Cardiac muscle cell (in vitro differentiated cells and primary cell): ENCODE data around the gene CHRNA5. TPM values are rescaled to one million over a fixed set of nuclear protein-coding genes. Genes with fewer than 3 reads are reported as not detected.

Source experiments
- DNase-seq, 2 donors: peaks; one replicate each; pipeline versions ENCODE4 v3.0.0 to v3.0.0-alpha.2; 2010 to 2017; ENCODE audit warnings: low read depth in 1 of 2, low spot score in 1 of 2
- H3K27ac ChIP-seq: fragments of 200-600 bp; sonication (generic); 2 replicates; pipeline ENCODE4 v1.5.1; 2016
- H3K27me3 ChIP-seq: fragments of 200-600 bp; sonication (generic); 2 replicates; pipeline ENCODE4 v1.6.0; 2016; ENCODE audit warnings: control low read depth
- H3K36me3 ChIP-seq: fragments of 200-600 bp; sonication (generic); 2 replicates; pipeline ENCODE4 v1.5.1; 2016; ENCODE audit warnings: control low read depth
- H3K4me1 ChIP-seq: fragments of 200-600 bp; sonication (generic); 2 replicates; pipeline ENCODE4 v1.8.1; 2017; ENCODE audit warnings: low read depth, mild to moderate bottlenecking, mixed run types
- H3K4me3 ChIP-seq: fragments of 200-600 bp; sonication (generic); 2 replicates; pipeline ENCODE4 v1.5.1; 2016; ENCODE audit warnings: mild to moderate bottlenecking
- H3K9me3 ChIP-seq: fragments of 200-600 bp; sonication (generic); 2 replicates; pipeline ENCODE4 v1.5.1; 2017; ENCODE audit warnings: low read depth, mild to moderate bottlenecking, control low read depth
- CTCF ChIP-seq: IDR thresholded peaks from 2 replicates; pipeline ENCODE4 v1.5.1; 2012; ENCODE audit warnings: low read depth, mild to moderate bottlenecking, low read length
- polyA plus RNA-seq: library from polyadenylated mRNA; unstranded; fragments of >200 nt; fragmentation: Nextera tagmentation; extraction: Ambion mirVana; gene quantifications from 2 replicates; pipeline ENCODE4 v1.2.1, GENCODE V29; 2016
- total RNA-seq: library from RNA; depleted of rRNA; stranded (reverse); fragments of >200 nt; gene quantifications from 2 replicates; pipeline ENCODE4 v1.2.3, GENCODE V29; 2016

Gene CHRNA5
- total and polyA plus RNA-seq, 2 experiments from 2014 or later: 4.0 to 12.7 TPM

DNA sequence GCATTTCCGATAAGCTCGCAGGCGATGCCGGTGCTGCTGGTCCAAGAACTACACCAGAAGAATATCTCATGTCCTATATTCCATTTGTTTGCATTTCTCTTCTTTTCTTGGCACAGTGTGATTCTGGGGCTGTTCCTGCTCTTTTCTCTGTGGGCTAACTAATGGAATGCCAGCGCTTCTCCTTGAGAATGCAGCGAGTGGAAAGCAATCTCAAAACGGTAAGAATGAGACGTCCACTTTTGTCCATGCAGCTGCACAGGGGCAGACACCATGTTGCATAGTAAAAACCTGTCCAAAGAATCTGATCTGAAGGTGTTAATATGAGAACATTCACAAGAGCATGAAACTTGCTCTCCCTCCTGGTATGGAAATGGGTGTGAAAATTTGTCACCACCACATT, 62.0 kb downstream of the CHRNA5 start:
- no peak for TF ChIP-seq CTCF
- Histone ChIP-seq H3K27me3 (peaks cover 7% of the 10 kb centered on the region), H3K27ac (no peak overlapping the region), H3K9me3 (no peaks in the 10 kb centered on the region), H3K4me1 (no peaks in the 10 kb centered on the region), H3K4me3 (no peak overlapping the region), H3K36me3 (no peaks in the 10 kb centered on the region)
- no peak for DNase-seq

GRCh38 chr15:78628227-78628626, 62.9 kb downstream of the CHRNA5 start:
- Histone ChIP-seq H3K27me3 (peaks cover 3% of the 10 kb centered on the region), H3K4me1 (no peaks in the 10 kb centered on the region), H3K27ac (no peak overlapping the region), H3K36me3 (no peaks in the 10 kb centered on the region), H3K4me3 (no peak overlapping the region), H3K9me3 (no peaks in the 10 kb centered on the region)
- no peak for TF ChIP-seq CTCF
- DNase-seq: no peak

GRCh38 chr15:78629031-78629715, 63.9 kb downstream of the CHRNA5 start:
- H3K27ac ChIP-seq: no peak overlapping the region
- no peaks in the 10 kb centered on the region for H3K4me1 ChIP-seq
- H3K27me3 ChIP-seq: no peaks in the 10 kb centered on the region
- no peak for DNase-seq
- TF ChIP-seq CTCF: no peak
- no peaks in the 10 kb centered on the region for H3K36me3 ChIP-seq
- no peak overlapping the region for H3K4me3 ChIP-seq
- no peaks in the 10 kb centered on the region for H3K9me3 ChIP-seq

- no peaks in the 10 kb centered on the region for H3K9me3 ChIP-seq
- TF ChIP-seq CTCF: no peak
- H3K4me3 ChIP-seq: no peak overlapping the region
- no peaks in the 10 kb centered on the region for H3K4me1 ChIP-seq
- no peak for DNase-seq
- no peak overlapping the region for H3K27ac ChIP-seq
- no peaks in the 10 kb centered on the region for H3K36me3 ChIP-seq
- H3K27me3 ChIP-seq: no peaks in the 10 kb centered on the region
These were observed 64.4 kb downstream of the CHRNA5 start for GRCh38 chr15:78629716-78630065.

- Histone ChIP-seq H3K27ac (no peak overlapping the region), H3K27me3 (no peaks in the 10 kb centered on the region), H3K4me3 (no peak overlapping the region), H3K4me1 (no peaks in the 10 kb centered on the region), H3K9me3 (no peaks in the 10 kb centered on the region), H3K36me3 (no peaks in the 10 kb centered on the region)
- DNase-seq: no peak
- no peak for TF ChIP-seq CTCF
These were observed 65.7 kb downstream of the CHRNA5 start for GRCh38 chr15:78630886-78631633.
